Measurements from ENCODE around the gene CREB3L1. TPM values are rescaled to one million over a fixed set of nuclear protein-coding genes. Genes with fewer than 3 reads are reported as not detected.

Gene CREB3L1
- total RNA-seq, 5 donors from 2014 or later (not counting 1 experiment from before 2014, with no cell fraction given) = 0.38 to 0.72 (median 0.38) TPM; not detected in 2

DNA sequence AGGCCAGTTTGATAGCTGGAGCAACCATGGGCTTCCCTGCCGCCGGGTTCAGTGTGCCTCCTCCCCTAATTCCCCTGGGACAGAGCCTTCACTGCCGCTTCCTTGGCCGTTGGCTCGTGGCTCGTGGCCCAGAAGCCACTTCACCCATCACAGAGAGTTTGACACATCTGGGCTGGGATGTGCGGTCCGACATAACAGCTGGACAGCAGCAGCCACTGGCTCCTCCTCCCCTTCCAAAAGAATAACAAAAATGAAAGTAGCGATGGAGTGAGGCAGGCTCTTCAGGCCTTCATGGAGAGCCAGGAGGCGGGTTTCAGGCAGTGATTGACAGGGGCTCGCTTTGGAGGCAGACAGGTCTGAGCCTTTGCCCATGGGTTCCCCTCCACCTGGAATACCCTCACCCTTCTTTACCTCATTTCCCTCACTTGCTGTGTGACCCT lies 8.2 kb downstream of the CREB3L1 start:
- Histone ChIP-seq H3K27me3 (replicated peaks in 1 of 2; ENCODE audit: control insufficient read depth in 2 of 2, extremely low read depth in 1 of 2, insufficient read depth in 2 of 2, low read length in 1 of 2) (peaks cover 0 to 36% of the 10 kb centered on the region in 2 experiments), H3K36me3 (ENCODE audit: control insufficient read depth in 2 of 2, extremely low read depth in 1 of 2, insufficient read depth in 1 of 2, low read length in 1 of 2) (no peaks in the 10 kb centered on the region), H3K9me3 (no peaks in the 10 kb centered on the region), H3K4me1 (ENCODE audit: control insufficient read depth in 1 of 2, extremely low read depth in 1 of 2, insufficient read depth in 2 of 2, low read length in 2 of 2) (peaks cover 0 to 5% of the 10 kb centered on the region in 2 experiments), H3K27ac (ENCODE audit: low read length) (no peak overlapping the region), H3K4me3 (ENCODE audit: control insufficient read depth in 1 of 2, extremely low read depth in 1 of 2, low read length in 1 of 2) (no peak overlapping the region)
- ChIA-PET CTCF (no interaction called here), POLR2A (interaction anchor here in 1 of 2 donors (0.6 kb wide), 1 partner anchor 27 kb away, joined by 3 read pairs; no protein-coding TSS in a partner anchor)
- Mint-ChIP-seq H3K27me3 (peaks cover 7 to 8% of the 10 kb centered on the region in 2 donors), H3K36me3 (no peaks in the 10 kb centered on the region), H3K27ac (no peak overlapping the region), H3K4me1 (peaks cover 0 to 4% (median 0%) of the 10 kb centered on the region in 3 donors), H3K9me3 (no peaks in the 10 kb centered on the region), H3K4me3 (no peak overlapping the region)
- DNase-seq = no peak
- 88% methylated on average over 11 of the region's 11 CpGs for WGBS (ENCODE audit: insufficient coverage)
- ATAC-seq (replicated peaks in 1 of 4) = no peak

- H3K27ac ChIP-seq (ENCODE audit: low read length) = no peak overlapping the region
- Mint-ChIP-seq H3K27me3 (peaks cover 5% of the 10 kb centered on the region in 2 donors), H3K4me3 (no peak overlapping the region), H3K4me1 (no peaks in the 10 kb centered on the region), H3K9me3 (no peaks in the 10 kb centered on the region), H3K27ac (no peak overlapping the region), H3K36me3 (no peaks in the 10 kb centered on the region)
- H3K36me3 ChIP-seq (ENCODE audit: control insufficient read depth in 2 of 2, extremely low read depth in 1 of 2, insufficient read depth in 1 of 2, low read length in 1 of 2) = no peaks in the 10 kb centered on the region
- no peaks in the 10 kb centered on the region for H3K9me3 ChIP-seq
- no peak for ATAC-seq (replicated peaks in 1 of 4)
- ChIA-PET CTCF (interaction anchor here in 1 of 2 donors (0.7 kb wide), 1 partner anchor 203 kb away, joined by 3 read pairs; no protein-coding TSS in a partner anchor), POLR2A (no interaction called here)
- 80% methylated on average over 1 of the region's 5 CpGs for WGBS (ENCODE audit: insufficient coverage)
- no peak for DNase-seq
- peaks cover 0 to 32% of the 10 kb centered on the region in 2 experiments for H3K27me3 ChIP-seq (replicated peaks in 1 of 2; ENCODE audit: control insufficient read depth in 2 of 2, extremely low read depth in 1 of 2, insufficient read depth in 2 of 2, low read length in 1 of 2)
- H3K4me1 ChIP-seq (ENCODE audit: control insufficient read depth in 1 of 2, extremely low read depth in 1 of 2, insufficient read depth in 2 of 2, low read length in 2 of 2) = no peaks in the 10 kb centered on the region
- H3K4me3 ChIP-seq (ENCODE audit: control insufficient read depth in 1 of 2, extremely low read depth in 1 of 2, low read length in 1 of 2) = no peak overlapping the region
Observed at GRCh38 chr11:46286789-46287188, 9.3 kb downstream of the CREB3L1 start.

DNA sequence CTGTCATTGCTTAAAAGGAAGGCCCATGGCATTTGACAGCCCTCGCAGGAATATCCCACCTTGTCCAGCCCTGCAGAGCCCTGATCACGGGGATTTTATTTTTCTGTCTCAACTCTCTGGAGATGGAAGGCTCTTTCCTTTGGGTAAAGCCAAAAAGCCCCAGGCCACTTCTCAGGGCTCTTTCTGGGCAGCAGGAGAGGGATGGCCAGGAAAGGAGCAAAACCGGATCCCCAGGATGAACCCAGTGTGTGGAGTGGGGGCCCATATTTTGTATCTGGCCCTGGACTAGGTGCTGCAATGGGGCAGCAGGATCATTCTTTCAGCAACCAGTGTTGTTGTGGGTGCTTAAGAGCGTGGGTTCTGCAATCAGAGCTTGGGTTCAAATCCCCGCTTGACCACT lies 11.0 kb downstream of the CREB3L1 start:
- POLR2A ChIA-PET = no interaction called here
- Mint-ChIP-seq H3K4me3 (no peak overlapping the region), H3K36me3 (no peaks in the 10 kb centered on the region), H3K27me3 (peaks cover 5% of the 10 kb centered on the region in 2 donors), H3K9me3 (no peaks in the 10 kb centered on the region), H3K4me1 (no peaks in the 10 kb centered on the region), H3K27ac (no peak overlapping the region)
- 71% methylated on average over 2 of the region's 5 CpGs for WGBS (ENCODE audit: insufficient coverage)
- no peaks in the 10 kb centered on the region for H3K9me3 ChIP-seq
- H3K36me3 ChIP-seq (ENCODE audit: control insufficient read depth in 2 of 2, extremely low read depth in 1 of 2, insufficient read depth in 1 of 2, low read length in 1 of 2) = no peaks in the 10 kb centered on the region
- DNase-seq (no peak), ATAC-seq (replicated peaks in 1 of 4) (no peak)
- no peak overlapping the region for H3K27ac ChIP-seq (ENCODE audit: low read length)
- CTCF ChIA-PET = no interaction called here
- no peaks in the 10 kb centered on the region for H3K4me1 ChIP-seq (ENCODE audit: control insufficient read depth in 1 of 2, extremely low read depth in 1 of 2, insufficient read depth in 2 of 2, low read length in 2 of 2)
- peaks cover 0 to 36% of the 10 kb centered on the region in 2 experiments for H3K27me3 ChIP-seq (replicated peaks in 1 of 2; ENCODE audit: control insufficient read depth in 2 of 2, extremely low read depth in 1 of 2, insufficient read depth in 2 of 2, low read length in 1 of 2)
- no peak overlapping the region for H3K4me3 ChIP-seq (ENCODE audit: control insufficient read depth in 1 of 2, extremely low read depth in 1 of 2, low read length in 1 of 2)

DNA sequence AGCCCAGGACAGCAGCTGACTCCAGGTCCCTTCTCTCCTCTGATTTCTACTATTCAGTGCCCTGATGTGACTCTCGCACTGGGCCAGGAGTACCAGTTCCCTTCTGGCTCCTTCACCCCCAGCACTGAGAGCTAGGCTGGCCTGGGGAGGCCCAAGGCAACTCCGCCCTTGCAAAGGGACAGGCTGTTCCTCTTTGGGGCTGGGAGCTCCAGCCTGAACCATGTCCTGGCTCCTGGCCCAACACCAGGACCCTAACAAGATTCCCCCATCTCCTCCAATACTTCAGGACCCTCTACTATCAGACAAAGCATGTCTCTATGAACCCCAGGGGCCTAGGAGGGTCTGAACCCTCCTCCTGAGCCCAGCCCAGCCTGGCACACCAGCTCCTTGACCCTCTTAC lies 12.5 kb downstream of the CREB3L1 start:
- no peak overlapping the region for H3K4me3 ChIP-seq (ENCODE audit: control insufficient read depth in 1 of 2, extremely low read depth in 1 of 2, low read length in 1 of 2)
- 83% methylated on average over 2 of the region's 2 CpGs for WGBS (ENCODE audit: insufficient coverage)
- Mint-ChIP-seq H3K36me3 (no peaks in the 10 kb centered on the region), H3K27me3 (peaks cover 5% of the 10 kb centered on the region in 2 donors), H3K4me3 (no peak overlapping the region), H3K27ac (no peak overlapping the region), H3K9me3 (no peaks in the 10 kb centered on the region), H3K4me1 (peaks cover 0 to 3% (median under 1%) of the 10 kb centered on the region in 3 donors)
- CTCF ChIA-PET = interaction anchor here (0.6 to 1.8 kb wide), 3 partner anchors 51 to 1032 kb away, joined by 4 to 5 read pairs (median 5); no protein-coding TSS in a partner anchor
- no peak for ATAC-seq (replicated peaks in 1 of 4)
- no peak for DNase-seq
- peaks cover 0 to 37% of the 10 kb centered on the region in 2 experiments for H3K27me3 ChIP-seq (replicated peaks in 1 of 2; ENCODE audit: control insufficient read depth in 2 of 2, extremely low read depth in 1 of 2, insufficient read depth in 2 of 2, low read length in 1 of 2)
- POLR2A ChIA-PET = interaction anchor here in 1 of 2 donors (0.5 to 0.6 kb wide), 2 partner anchors 102 to 1437 kb away, joined by 3 to 4 read pairs; partner anchors contain the start of gene CHRM4
- H3K9me3 ChIP-seq = no peaks in the 10 kb centered on the region
- H3K4me1 ChIP-seq (ENCODE audit: control insufficient read depth in 1 of 2, extremely low read depth in 1 of 2, insufficient read depth in 2 of 2, low read length in 2 of 2) = peaks cover 0 to 3% of the 10 kb centered on the region in 2 experiments
- H3K36me3 ChIP-seq (ENCODE audit: control insufficient read depth in 2 of 2, extremely low read depth in 1 of 2, insufficient read depth in 1 of 2, low read length in 1 of 2) = no peaks in the 10 kb centered on the region
- no peak overlapping the region for H3K27ac ChIP-seq (ENCODE audit: low read length)

DNA sequence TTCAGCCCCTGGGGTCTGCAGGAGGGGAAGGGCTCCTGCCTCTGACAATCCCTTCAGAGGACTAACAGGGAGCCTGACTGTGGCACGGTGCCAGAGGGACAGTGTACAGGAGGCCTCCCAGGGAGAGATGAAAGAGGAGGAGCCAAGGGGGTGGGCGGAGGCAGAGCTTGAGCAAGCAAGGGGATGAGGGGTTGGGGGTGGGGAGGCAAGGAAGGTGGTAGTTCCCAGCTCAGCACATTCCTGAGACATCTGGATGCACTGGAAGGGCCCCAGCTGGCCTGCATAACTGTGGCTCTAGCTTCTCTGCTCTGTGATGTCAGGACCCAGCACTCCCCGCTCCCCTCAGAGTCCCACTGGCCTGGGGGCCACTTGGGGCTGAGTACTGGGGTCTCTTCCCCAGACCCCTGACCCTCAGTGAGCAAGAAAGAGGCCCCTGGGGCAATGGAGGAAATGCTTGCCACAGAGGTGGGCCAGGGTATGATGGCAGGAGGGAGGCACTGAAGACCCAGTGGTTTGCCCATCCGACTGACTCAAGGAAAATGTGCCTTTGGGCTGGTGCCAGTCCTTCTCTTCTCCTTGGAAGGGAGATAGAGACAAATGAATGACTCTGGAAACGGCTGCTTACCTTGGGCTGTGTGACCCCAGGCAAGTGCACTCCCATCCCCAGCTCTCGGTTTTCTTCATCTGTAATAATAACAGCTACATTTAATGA lies 13.3 kb downstream of the CREB3L1 start:
- WGBS (ENCODE audit: insufficient coverage) = 90% methylated on average over 2 of the region's 6 CpGs
- ChIA-PET POLR2A (interaction anchor here in 1 of 2 donors (0.5 kb wide), 1 partner anchor 101 kb away, joined by 4 read pairs; the partner anchor contains the start of gene CHRM4), CTCF (interaction anchor here (0.6 to 1.8 kb wide), 3 partner anchors 51 to 1031 kb away, joined by 4 to 5 read pairs (median 5); no protein-coding TSS in a partner anchor)
- Histone ChIP-seq H3K4me3 (ENCODE audit: control insufficient read depth in 1 of 2, extremely low read depth in 1 of 2, low read length in 1 of 2) (no peak overlapping the region), H3K9me3 (no peaks in the 10 kb centered on the region), H3K4me1 (ENCODE audit: control insufficient read depth in 1 of 2, extremely low read depth in 1 of 2, insufficient read depth in 2 of 2, low read length in 2 of 2) (peaks cover 0 to 11% of the 10 kb centered on the region in 2 experiments), H3K27ac (ENCODE audit: low read length) (no peak overlapping the region), H3K27me3 (replicated peaks in 1 of 2; ENCODE audit: control insufficient read depth in 2 of 2, extremely low read depth in 1 of 2, insufficient read depth in 2 of 2, low read length in 1 of 2) (peaks cover 0 to 44% of the 10 kb centered on the region in 2 experiments), H3K36me3 (ENCODE audit: control insufficient read depth in 2 of 2, extremely low read depth in 1 of 2, insufficient read depth in 1 of 2, low read length in 1 of 2) (no peaks in the 10 kb centered on the region)
- ATAC-seq (replicated peaks in 1 of 4) (no peak), DNase-seq (no peak)
- no peaks in the 10 kb centered on the region for H3K9me3 Mint-ChIP-seq
- H3K4me3 Mint-ChIP-seq = no peak overlapping the region
- H3K4me1 Mint-ChIP-seq = peaks cover 2 to 5% (median 4%) of the 10 kb centered on the region in 3 donors
- no peak overlapping the region for H3K27ac Mint-ChIP-seq
- no peaks in the 10 kb centered on the region for H3K36me3 Mint-ChIP-seq
- H3K27me3 Mint-ChIP-seq = peaks cover 5 to 8% of the 10 kb centered on the region in 2 donors

- H3K36me3 Mint-ChIP-seq = no peaks in the 10 kb centered on the region
- H3K4me1 ChIP-seq (ENCODE audit: control insufficient read depth in 1 of 2, extremely low read depth in 1 of 2, insufficient read depth in 2 of 2, low read length in 2 of 2) = peaks cover 0 to 19% of the 10 kb centered on the region in 2 experiments
- no peaks in the 10 kb centered on the region for H3K36me3 ChIP-seq (ENCODE audit: control insufficient read depth in 2 of 2, extremely low read depth in 1 of 2, insufficient read depth in 1 of 2, low read length in 1 of 2)
- H3K4me3 ChIP-seq (ENCODE audit: control insufficient read depth in 1 of 2, extremely low read depth in 1 of 2, low read length in 1 of 2) = no peak overlapping the region
- H3K27me3 ChIP-seq (replicated peaks in 1 of 2; ENCODE audit: control insufficient read depth in 2 of 2, extremely low read depth in 1 of 2, insufficient read depth in 2 of 2, low read length in 1 of 2) = peaks cover 0 to 52% of the 10 kb centered on the region in 2 experiments
- H3K4me3 Mint-ChIP-seq = no peak overlapping the region
- CTCF ChIA-PET = no interaction called here
- H3K27ac Mint-ChIP-seq = no peak overlapping the region
- no peak for DNase-seq
- peaks cover 5 to 10% of the 10 kb centered on the region in 2 donors for H3K27me3 Mint-ChIP-seq
- no peaks in the 10 kb centered on the region for H3K9me3 ChIP-seq
- POLR2A ChIA-PET = no interaction called here
- 77% methylated on average over 7 of the region's 10 CpGs for WGBS (ENCODE audit: insufficient coverage)
- no peaks in the 10 kb centered on the region for H3K9me3 Mint-ChIP-seq
- peaks cover 6 to 11% (median 10%) of the 10 kb centered on the region in 3 donors for H3K4me1 Mint-ChIP-seq
- no peak overlapping the region for H3K27ac ChIP-seq (ENCODE audit: low read length)
- no peak for ATAC-seq (replicated peaks in 1 of 4)
Observed at GRCh38 chr11:46291441-46292150, 14.1 kb downstream of the CREB3L1 start.

All from T-cell (primary cell).